A549 (cell line): ENCODE data around the gene KCNA2. TPM values are rescaled to one million over a fixed set of nuclear protein-coding genes. Genes with fewer than 3 reads are reported as not detected.

Source experiments
- ATAC-seq, 2 experiments: fragments of 200-7000 bp in 1 of 2; fragments of >200 bp in 1 of 2; cut with Nextera tagmentation in 1 of 2; cut with Tn5 transposase in 1 of 2; 3 replicates each; pipeline versions ENCODE4 v1.8.0 to v1.9.1; 2018 to 2020; ENCODE audit warnings: mild to moderate bottlenecking in 1 of 2, moderate library complexity in 1 of 2
- CTCF ChIA-PET: fragments of 300-600 bp; sonication (Branson Sonifier 250); formaldehyde crosslinking; extraction: SDS; loops from one replicate; lab custom pipeline; 2021; ENCODE audit warnings: antibody characterized with exemption, inconsistent platforms; lab: Yijun Ruan, JAX
- POLR2A ChIA-PET: fragments of 350-600 bp; formaldehyde crosslinking; extraction: SDS; loops from one replicate; lab custom pipeline; 2021; ENCODE audit warnings: antibody characterized with exemption, inconsistent platforms; lab: Yijun Ruan, JAX
- DNase-seq, 2 experiments: peaks; one replicate each; pipeline versions ENCODE4 v3.0.0 to v3.0.0-alpha.2; 2011 to 2016; ENCODE audit warnings: low read depth in 1 of 2, low spot score in 1 of 2
- FAIRE-seq: peaks from 2 replicates; lab custom pipeline; 2011; peaks lifted over from hg19 to GRCh38; lab: Jason Lieb, UNC
- H3K27ac ChIP-seq, 2 experiments: fragments of >200 bp; sonication (Bioruptor Twin); formaldehyde crosslinking; 3 replicates each; pipeline ENCODE4 v1.5.1; 2016 to 2017
- H3K4me1 ChIP-seq: fragments of >200 bp; sonication (Bioruptor Twin); formaldehyde crosslinking; 3 replicates; pipeline ENCODE4 v1.6.1; 2016
- H3K4me2 ChIP-seq: fragments of >200 bp; sonication (Bioruptor Twin); formaldehyde crosslinking; 3 replicates; pipeline ENCODE4 v1.6.1; 2016
- H3K4me3 ChIP-seq: fragments of >200 bp; sonication (Bioruptor Twin); formaldehyde crosslinking; 3 replicates; pipeline ENCODE4 v1.5.1; 2016
- H3K9me3 ChIP-seq: fragments of >200 bp; sonication (Bioruptor Twin); formaldehyde crosslinking; 3 replicates; pipeline ENCODE4 v1.6.1; 2016
- CBX8 ChIP-seq: fragments of 200-600 bp; sonication (generic); IDR thresholded peaks from 2 replicates; pipeline ENCODE4 v1.6.1; 2016
- CHD4 ChIP-seq: fragments of 200-600 bp; sonication (generic); IDR thresholded peaks from 2 replicates; pipeline ENCODE4 v1.6.1; 2016; ENCODE audit warnings: antibody characterized with exemption, mild to moderate bottlenecking, borderline replicate concordance
- ELK1 ChIP-seq: fragments of 150-350 bp; IDR thresholded peaks from 2 replicates; pipeline ENCODE4 v1.6.1; 2014; ENCODE audit warnings: low read depth, mild to moderate bottlenecking, low read length
- FOSL2 ChIP-seq, 2 experiments: fragments of 450-650 bp in 1 of 2; fragments of >200 bp in 1 of 2; sonication (Bioruptor Twin) in 1 of 2; formaldehyde crosslinking; IDR thresholded peaks; 2 replicates each; pipeline versions ENCODE4 v1.5.0 to v1.6.1; 2016 to 2020; ENCODE audit warnings: mild to moderate bottlenecking in 1 of 2, moderate library complexity in 1 of 2
- HES2 ChIP-seq: fragments of >200 bp; sonication (Bioruptor Twin); formaldehyde crosslinking; IDR thresholded peaks from 2 replicates; pipeline ENCODE4 v1.6.1; 2016
- RCOR1 ChIP-seq: fragments of 150-350 bp; IDR thresholded peaks from 2 replicates; pipeline ENCODE4 v1.6.1; 2014; ENCODE audit warnings: antibody characterized with exemption, low read length, low read depth
- SMC3 ChIP-seq: fragments of >200 bp; sonication (Bioruptor Twin); formaldehyde crosslinking; IDR thresholded peaks from 3 replicates; pipeline ENCODE4 v1.6.1; 2018; ENCODE audit warnings: inconsistent platforms
- WGBS: methylation state at CpG from one replicate; pipeline ENCODE4 v1.1.6; 2017; ENCODE audit errors: missing lambda C conversion rate; 5-methylcytosine and 5-hydroxymethylcytosine counted together
- polyA plus RNA-seq, 4 experiments: library from polyadenylated mRNA; depleted of rRNA in 3 of 4; stranded (reverse); fragments of >200 nt; fragmentation: RNase III in 1 of 4; extraction: RNeasy Plus Mini Kit Qiagen cat#74134 plus additional on column Dnase treatment in 1 of 4; gene quantifications; 2 replicates in 3 of 4; 3 replicates in 1 of 4; pipeline ENCODE4 v1.2.3, GENCODE V29; 2011 to 2017

The KCNA2 gene
- polyA plus RNA-seq, 2 of the 4 experiments (the other 2 are of a cell fraction) = 0.04 to 0.05 TPM

GRCh38 chr1:110544753-110545152 is 61.4 kb downstream of the KCNA2 start:
- no peak overlapping the region for H3K27ac ChIP-seq
- H3K4me2 ChIP-seq = no peak overlapping the region
- FAIRE-seq (no peak), DNase-seq (no peak), ATAC-seq (no peak)
- no peaks in the 10 kb centered on the region for H3K9me3 ChIP-seq
- H3K4me1 ChIP-seq = no peaks in the 10 kb centered on the region
- TF ChIP-seq RCOR1 (no peak), CHD4 (no peak), FOSL2 (IDR thresholded peaks at IDR 0.05) (no peak), FOSL2 (CRISPR knock-in tag; IDR thresholded peaks at IDR 0.05) (no peak), CBX8 (no peak), ELK1 (no peak), SMC3 (no peak), HES2 (no peak)
- WGBS = 13% methylated on average over 3 of the region's 3 CpGs
- CTCF ChIA-PET = interaction anchor here (0.7 to 1.5 kb wide), 2 partner anchors 10 to 11 kb away, joined by 3 to 4 read pairs; no protein-coding TSS in a partner anchor
- H3K4me3 ChIP-seq = no peak overlapping the region
- POLR2A ChIA-PET = no interaction called here

Other genes with a start within 250 kb of the KCNA2 start
- gene SLC16A4, start 215.3 kb downstream of the KCNA2 start, polyA plus RNA-seq (2011; rRNA removed) = 176 and 188 TPM in 2 replicates
- 47.2 to 71.8 TPM (median 61.0 TPM) in 3 replicates for gene SLC16A4, start 215.3 kb downstream of the KCNA2 start, polyA plus RNA-seq (2017; fragmentation: RNase III; extraction: RNeasy Plus Mini Kit Qiagen cat#74134 plus additional on column Dnase treatment)
- gene LAMTOR5, start 198.7 kb downstream of the KCNA2 start, polyA plus RNA-seq (2011; rRNA removed) = 256 and 314 TPM in 2 replicates
- gene LAMTOR5, start 198.7 kb downstream of the KCNA2 start, polyA plus RNA-seq (2017; fragmentation: RNase III; extraction: RNeasy Plus Mini Kit Qiagen cat#74134 plus additional on column Dnase treatment) = 217 to 254 TPM (median 251 TPM) in 3 replicates
- not detected in 2 replicates for gene PROK1, start 155.2 kb downstream of the KCNA2 start, polyA plus RNA-seq (2011; rRNA removed)
- gene PROK1, start 155.2 kb downstream of the KCNA2 start, polyA plus RNA-seq (2017; fragmentation: RNase III; extraction: RNeasy Plus Mini Kit Qiagen cat#74134 plus additional on column Dnase treatment) = not detected in 3 replicates
- not detected in 2 replicates for gene KCNA10, start 87.2 kb downstream of the KCNA2 start, polyA plus RNA-seq (2011; rRNA removed)
- gene KCNA10, start 87.2 kb downstream of the KCNA2 start, polyA plus RNA-seq (2017; fragmentation: RNase III; extraction: RNeasy Plus Mini Kit Qiagen cat#74134 plus additional on column Dnase treatment) = not detected in 3 replicates
- not detected in 2 replicates for gene KCNA3, start 68.6 kb upstream of the KCNA2 start, polyA plus RNA-seq (2011; rRNA removed)
- not detected in 3 replicates for gene KCNA3, start 68.6 kb upstream of the KCNA2 start, polyA plus RNA-seq (2017; fragmentation: RNase III; extraction: RNeasy Plus Mini Kit Qiagen cat#74134 plus additional on column Dnase treatment)